HL-60/S4 (cell line): ENCODE data around the gene ACOXL.
"Not testable (repeated sequence)": the region's sequence is repeated elsewhere in the genome, so short reads cannot be mapped to it uniquely, and the experiment has no call there.

Experiments
- in situ Hi-C: fragments of 300-500 bp; cut with MboI; formaldehyde crosslinking; loops from 2 replicates; pipeline ENCODE4 v1.14.3; 2022; ENCODE audit warnings: low sequenced_read_pairs

Gene ACOXL

DNA sequence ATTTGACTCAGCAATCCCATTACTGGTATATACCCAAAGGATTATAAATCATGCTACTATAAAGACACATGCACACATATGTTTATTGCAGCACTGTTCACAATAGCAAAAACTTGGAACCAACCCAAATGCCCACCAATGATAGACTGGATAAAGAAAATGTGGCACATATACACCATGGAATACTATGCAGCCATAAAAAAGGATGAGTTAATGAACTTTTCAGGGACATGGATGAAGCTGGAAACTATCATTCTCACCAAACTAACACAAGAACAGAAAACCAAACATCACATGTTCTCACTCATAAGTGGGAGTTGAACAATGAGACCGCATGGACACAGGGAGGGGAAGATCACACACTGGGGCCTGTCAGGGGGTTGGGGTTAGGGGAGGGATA, 350.3 kb downstream of the ACOXL start:
- in situ Hi-C loops = not testable (repeated sequence)

DNA sequence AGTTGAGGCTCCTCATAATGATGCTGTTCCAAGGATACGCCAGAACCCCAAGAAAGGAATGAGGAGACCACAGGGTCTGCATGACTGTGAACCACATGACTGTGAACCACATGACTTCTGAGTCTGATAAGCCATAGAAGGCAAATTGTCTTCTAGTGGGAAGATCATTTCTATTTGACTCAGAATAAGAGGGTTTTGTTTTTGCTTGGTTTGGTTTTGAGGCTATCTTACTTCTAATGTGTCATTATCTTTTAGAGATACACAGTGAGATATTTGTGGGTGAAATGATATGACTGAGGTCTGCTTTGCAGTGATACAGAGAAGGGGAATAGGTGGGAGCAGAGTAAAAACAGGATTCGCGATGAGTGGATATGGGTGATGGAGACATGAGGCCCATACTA, 359.4 kb downstream of the ACOXL start:
- in situ Hi-C loops = no loop called here

DNA sequence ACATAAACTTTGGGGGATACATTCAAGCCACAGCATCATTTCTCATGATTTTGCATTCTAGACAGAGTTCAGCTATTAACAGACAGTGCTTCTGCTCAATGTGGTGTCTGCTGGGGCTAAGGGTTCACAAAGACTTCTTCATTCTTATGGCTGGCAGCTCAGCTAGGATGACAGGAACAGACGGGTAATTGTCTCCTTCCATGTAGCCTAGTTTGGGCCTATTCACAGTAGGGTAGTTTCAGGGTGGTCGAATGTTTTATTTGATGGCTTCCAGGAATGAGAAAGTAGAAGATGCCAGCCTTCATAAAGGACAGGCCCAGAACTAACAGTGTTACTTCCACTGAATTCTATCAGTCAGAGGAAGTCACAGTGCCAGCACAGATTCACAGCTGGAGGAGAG, 362.3 kb downstream of the ACOXL start:
- in situ Hi-C loops = no loop called here

DNA sequence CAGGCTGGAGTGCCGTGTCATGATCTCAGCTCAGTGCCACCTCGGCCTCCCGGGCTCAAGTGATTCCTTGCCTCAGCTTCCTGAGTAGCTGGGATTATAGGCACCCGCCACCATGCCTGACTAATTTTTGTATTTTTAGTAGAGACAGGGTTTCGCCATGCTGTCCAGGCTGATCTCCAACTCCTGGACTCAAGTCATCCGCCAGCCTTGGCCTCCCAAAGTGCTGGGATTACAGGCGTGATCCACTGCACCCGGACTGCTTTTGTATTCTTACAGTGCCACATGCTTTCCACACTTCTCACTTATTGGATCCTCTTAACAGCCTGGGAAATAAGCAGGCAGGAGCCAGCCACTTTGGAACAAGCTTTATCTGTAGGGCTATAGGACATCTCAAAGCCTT, 363.1 kb downstream of the ACOXL start:
- in situ Hi-C loops = no loop called here

DNA sequence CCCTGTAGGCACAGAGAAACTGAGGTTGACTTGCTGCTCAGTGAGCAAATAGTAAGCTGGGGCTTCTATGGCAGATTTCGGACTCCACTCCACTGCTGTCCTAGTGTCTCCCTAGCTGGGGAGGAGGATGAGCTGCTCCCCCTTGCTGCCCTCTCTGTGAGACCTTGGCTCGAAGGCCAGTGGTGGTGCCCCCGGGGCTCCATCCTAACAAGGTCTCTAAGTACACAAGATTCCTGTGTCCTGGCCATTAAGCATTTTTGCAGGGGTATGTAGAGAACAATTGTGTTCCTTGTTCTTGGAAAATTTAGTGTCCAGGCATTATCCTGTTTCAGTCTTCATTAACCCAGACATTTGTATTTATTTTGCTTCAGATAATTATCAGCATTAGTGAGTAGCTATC, 367.0 kb downstream of the ACOXL start:
- in situ Hi-C loops = no loop called here

DNA sequence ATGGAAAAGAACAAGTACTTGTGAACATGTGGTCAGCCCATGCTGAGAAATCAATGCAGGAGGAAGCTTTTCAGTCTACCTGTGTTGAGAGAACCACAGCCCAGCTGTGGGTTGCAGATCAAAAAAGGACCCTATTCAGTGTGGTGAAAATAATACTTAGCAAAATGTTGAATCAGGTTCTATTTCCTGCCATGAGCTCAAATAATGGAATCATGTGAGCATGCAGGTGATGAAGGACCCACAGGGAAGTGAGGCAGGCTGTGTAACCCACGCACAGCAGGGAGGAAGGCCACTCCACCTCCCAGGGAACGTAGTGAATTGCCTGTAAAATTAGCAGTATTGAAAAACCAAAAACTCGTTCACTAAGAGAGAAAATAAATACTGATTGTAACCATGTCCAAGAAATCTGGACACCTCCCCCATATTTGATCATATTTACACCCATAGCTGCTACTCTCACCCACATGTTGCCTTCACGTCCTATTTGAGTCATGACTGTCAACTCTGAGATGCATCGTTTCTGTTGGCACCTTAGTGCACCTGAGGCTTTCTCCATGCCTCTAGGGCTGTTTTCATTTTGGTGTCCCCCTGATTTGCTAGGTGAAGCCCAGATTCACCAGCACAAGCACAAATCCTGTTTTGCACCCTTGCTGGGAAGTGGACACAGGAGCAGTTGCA, 367.9 kb downstream of the ACOXL start:
- in situ Hi-C loops = loop anchor here (25.0 kb wide), 1 partner anchor 612 kb away; no protein-coding TSS in a partner anchor

DNA sequence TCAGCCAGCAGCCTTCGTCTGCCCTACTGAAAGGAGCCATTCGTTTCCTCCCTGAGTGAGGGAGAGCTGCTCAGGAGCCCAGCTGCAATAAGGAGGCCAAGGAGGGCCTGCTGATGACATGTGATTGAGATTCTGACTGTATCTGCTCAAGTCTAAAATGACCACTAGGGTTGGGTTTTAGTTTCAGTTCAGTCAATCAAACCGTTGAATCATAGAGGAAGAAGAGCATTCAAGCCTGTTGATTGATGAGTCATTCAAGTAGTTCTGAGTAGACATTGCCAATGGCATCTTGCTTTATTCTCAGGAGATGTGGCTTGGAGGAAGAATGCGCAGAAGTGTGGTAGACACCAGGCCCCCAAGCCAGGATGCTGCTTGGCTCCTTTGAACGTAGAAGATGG, 368.4 kb downstream of the ACOXL start:
- in situ Hi-C loops = loop anchor here (25.0 kb wide), 1 partner anchor 612 kb away; no protein-coding TSS in a partner anchor

DNA sequence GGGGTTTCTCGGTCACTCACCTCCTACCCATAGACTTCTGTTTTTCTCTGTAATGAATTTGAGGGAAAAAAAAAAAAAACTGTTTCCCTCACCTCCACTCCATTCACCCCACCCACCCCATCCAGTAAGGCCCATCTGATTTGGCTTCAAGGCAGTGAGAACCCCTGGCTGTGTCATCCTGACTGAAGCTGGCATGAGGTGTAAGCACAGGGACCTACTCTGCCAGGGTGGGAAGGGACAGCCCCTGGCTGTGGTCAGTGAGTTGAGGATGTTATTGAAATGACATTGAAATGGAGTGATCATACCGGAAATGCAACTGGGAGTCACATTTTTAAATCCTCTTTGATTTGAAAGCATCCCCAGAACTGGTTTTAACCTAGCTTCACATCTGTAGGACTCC, 369.2 kb downstream of the ACOXL start:
- in situ Hi-C loops = loop anchor here (25.0 kb wide), 1 partner anchor 611 kb away; no protein-coding TSS in a partner anchor

DNA sequence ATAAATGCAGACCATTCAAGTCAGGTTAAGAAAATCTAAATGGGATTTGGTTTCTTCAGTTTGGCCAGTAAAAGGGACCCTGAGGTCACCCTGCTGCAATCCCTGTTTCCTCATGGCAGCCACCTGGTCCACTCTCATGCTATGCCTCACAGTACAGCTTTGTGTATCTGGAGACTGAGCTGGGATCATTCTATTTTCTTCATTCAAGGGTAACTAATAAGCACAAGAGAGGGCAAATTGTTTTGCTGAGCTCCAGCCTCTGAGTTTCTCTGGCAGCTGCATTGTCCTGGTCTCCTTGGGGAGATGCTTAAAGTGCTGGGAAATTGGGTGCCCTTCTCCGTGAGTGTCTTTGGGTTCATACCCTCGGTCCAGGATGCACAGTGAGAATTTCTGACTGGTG, 369.8 kb downstream of the ACOXL start:
- in situ Hi-C loops = loop anchor here (25.0 kb wide), 1 partner anchor 610 kb away; no protein-coding TSS in a partner anchor

DNA sequence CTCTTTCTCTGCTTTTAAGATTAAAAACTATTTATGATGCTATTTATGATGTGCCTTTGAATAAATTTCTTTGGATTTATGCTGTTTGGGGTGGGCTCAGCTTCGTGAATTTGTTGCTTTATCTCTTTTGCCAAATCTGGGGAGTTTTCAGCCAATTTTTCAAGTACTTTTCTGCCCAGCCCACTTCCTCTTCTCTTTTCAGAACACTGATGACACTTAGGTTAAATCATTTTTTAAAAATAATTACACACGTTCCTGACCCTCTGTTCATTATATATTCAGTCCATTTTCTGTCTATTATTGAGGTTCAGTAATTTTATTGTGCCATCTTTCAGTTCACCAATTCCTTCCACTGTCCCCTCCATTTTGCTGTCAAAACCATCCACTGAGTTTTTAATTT, 373.6 kb downstream of the ACOXL start:
- in situ Hi-C loops = loop anchor here (25.0 kb wide), 1 partner anchor 606 kb away; no protein-coding TSS in a partner anchor

DNA sequence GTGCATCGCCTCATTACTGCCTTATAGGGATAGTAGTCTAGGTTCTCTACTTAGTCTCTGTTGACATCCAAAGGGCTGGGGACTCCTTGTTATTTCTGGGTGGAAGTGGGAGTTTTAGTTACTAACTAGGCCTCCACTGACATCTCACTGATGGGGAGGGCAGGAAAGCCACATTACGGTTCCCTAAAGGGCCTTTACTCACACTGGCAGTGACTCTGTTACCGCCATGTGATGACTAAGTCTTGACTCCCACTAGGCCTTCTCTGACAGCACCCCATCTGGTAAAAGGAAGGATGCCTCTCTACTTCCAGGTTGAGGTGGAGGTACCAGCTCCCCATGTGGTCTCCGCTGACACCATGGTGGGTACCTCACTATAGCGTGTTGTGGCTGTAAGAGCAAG, 374.3 kb downstream of the ACOXL start:
- in situ Hi-C loops = loop anchor here (25.0 kb wide), 1 partner anchor 606 kb away; no protein-coding TSS in a partner anchor

DNA sequence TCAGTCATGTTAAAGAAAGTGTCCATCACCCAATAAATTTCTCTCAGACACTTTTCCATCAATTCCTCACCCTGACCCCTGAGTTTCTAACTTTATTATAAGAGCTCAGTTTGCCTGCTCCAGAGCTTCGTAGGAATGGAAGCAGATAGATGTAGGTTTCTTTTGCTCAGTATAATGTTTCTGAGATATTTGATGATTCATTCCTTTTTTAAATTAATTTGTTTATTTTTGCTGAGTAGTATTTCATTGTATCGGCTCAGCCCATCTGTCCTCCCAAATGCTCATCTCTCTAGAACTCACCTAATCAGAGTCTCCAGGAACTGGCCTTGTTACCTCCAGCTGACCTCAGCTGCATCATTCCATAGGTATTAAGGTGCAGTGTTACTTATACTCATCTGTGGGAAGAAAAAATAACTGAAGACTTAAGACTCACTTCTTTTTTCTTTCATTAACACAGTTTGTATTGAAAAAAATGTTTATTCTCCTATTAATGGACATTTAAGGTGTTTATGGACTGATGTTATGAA, 376.4 kb downstream of the ACOXL start:
- in situ Hi-C loops = loop anchor here (25.0 kb wide), 1 partner anchor 603 kb away; no protein-coding TSS in a partner anchor

DNA sequence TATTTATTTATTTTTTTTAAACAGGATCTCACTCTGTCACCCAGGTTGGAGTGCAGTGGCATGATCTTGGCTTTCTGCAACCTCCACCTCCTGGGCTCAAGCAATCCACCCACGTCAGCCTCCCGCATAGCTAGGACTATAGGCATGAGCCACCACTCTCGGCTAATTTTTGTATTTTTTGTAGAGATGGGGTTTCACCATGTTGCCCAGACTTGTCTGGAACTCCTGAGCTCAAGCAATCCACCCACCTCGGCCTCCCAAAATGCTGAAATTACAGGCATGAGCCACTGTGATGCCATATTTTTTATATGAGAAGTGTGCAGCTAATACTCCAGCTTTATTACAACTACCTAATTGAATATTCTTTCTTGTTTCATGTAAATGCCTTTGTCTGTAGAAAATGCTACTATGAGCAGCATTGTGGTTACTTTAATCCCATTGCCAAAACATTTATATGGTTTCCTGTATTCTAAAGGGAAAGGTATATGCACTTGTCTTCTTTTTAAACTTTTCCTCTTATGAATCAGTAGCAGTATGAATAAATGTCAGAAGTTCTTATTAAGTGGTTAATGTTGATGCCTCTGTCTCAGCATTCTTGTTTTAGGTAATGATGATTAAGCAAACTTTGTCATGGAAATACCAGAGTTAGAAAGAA, 378.9 kb downstream of the ACOXL start:
- in situ Hi-C loops = loop anchor here (10.0 to 25.0 kb wide), 2 partner anchors 296 to 601 kb away; no protein-coding TSS in a partner anchor

DNA sequence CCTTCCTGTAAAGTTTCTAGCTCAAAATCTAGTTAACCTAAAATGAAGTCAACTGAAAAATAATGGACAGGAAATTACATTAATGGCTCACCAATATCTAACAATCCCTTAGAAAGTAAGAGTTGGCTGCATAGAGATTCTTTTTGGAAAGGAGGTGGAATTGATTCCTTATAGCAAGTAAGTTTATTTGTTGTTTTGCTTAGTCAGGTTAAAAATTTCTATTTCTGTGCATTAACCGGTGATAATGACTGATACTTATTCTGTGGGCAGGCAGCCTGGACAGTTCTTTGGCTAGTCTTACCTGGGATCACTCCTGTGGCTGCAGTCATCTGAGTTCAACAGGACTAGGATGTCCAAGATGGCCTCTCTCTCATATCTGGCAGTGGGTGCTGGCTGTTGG, 381.5 kb downstream of the ACOXL start:
- in situ Hi-C loops = loop anchor here (10.0 to 25.0 kb wide), 2 partner anchors 299 to 598 kb away; no protein-coding TSS in a partner anchor

DNA sequence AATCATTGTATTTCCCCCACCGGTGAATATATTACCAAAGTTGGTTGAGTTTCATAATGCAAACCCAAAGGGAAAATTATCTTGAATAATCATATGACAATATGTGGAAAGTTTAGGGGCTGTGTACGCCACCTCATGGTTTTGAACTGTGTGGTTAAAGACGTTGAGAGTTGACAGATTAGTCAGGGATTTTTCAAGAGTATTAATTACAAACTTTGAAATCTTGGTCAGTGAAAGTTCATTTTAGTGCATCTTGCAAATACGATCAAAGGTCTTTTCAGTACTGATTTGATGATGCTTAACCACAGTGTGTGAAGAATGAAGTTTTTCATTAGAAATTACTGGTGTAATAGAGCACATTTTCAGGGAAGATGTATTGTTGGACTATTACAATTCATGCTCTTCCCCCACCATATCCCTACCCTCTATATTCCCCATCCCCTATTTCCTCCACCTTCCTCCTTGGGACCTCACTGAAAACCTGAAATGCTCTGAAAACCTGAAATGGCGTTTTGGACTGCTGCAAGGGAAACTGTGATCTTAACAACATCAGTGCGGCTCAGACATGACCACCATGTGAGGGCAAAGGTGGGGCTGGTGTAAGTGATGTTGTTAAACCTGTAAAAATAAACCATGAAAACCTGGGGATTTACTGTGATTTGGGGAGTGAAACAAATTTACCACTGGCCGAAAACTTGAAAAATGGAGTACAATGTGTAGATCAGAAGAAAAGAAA, 383.8 kb downstream of the ACOXL start:
- in situ Hi-C loops = loop anchor here (10.0 to 25.0 kb wide), 2 partner anchors 301 to 596 kb away; no protein-coding TSS in a partner anchor

DNA sequence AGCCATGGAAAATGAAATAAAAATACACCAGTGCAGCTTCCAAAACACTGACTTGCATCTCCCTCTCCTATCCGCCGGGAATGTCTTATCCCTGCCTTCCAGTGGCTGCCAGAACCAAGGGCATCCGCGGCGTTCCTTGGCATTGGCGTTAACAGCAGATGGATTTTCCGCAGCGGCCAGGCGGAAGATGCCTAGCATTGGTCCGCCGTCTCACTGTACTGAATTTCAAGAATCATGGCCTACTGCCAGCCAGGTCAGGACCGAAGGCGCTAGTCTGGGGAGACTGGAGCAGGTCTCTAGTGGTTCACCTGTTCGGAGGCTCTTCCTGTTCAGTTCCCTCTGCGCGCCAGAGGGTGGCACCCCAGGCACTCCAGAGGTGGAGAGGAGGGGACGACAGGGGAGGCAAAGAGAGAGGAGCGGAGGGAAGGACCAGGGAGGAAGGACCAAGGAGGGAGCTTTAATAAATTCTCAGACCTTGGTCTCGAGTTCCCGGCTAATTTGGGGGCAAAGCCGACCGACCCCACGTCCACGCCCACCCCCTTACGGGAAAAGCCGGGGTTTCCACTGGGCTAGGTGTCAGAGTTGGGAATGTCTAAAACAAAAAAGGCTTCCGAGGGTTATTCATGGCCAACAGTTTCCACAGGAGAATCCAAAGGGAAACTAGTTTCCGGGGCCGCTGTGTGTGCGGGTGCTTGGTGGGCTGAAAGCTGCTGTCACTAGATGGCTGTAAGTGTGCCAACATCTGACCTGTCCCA, 384.6 kb downstream of the ACOXL start:
- in situ Hi-C loops = loop anchor here (10.0 to 25.0 kb wide), 2 partner anchors 302 to 595 kb away; no protein-coding TSS in a partner anchor

DNA sequence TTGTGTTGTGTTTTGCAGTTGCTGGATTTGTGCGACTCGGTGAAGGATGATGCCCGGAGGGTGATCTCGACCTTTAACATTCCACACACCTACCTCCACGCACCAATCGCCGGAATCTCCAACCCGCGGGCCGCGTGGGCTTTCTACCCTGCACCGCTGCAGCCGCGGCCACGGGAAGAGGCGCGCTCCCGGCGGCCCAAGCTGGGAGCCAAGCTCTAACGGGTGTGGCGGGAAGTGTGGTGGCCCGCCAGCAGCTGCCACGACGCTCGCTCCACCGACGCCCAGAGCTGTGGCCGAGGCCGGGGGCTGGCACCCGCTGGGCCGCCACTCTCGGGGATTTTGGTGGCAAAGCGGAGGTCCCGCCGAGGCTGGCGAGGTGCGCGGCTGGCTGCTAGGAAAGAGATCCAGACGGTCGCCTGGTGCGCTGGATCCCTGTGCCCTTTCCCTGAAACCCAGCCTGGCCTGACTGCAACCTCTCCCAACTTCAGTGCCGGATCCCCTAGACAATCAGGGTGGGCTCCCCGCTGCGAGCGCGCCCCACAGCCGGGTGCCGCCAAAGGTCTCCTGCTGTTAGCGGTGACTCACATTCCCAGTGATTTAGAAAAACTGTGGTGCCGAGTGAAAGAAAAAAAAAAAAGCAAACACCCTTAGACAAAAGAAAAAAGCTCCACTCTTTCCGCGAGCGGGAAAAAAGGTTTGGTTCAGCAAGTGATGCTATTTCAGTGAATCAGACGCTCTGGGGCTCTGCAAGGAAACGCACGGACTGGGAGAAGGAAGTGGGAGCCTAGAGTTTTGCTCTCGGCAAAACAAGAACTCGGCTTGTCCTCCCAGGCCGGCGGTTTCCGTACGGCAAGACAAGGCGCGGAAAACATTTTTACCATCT, 385.5 kb downstream of the ACOXL start:
- in situ Hi-C loops = loop anchor here (10.0 to 25.0 kb wide), 2 partner anchors 303 to 594 kb away; no protein-coding TSS in a partner anchor

DNA sequence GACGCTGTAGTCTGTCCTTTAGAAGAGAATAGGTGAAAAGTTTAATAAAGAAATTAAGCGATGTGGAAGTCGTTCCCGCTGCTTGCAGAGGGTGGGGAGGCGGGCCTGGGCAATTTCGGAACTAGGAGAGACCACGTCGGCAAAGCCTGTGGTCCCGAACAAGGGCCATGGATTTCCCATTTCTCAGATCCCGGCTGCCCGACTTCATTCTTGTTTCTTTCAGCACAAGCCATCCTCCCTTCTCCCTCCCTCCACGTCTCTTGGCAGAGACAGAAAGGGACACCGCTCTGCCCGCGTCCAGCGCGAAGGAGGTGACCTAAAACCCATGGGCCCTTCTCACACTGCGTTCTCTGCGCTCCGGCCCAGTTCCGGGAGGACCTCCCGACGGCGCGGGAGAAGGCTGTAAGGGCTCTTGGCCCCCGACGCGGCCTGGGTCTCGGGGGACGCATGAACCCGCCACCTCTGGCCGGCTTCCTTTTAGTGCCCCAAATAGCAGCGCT, 386.2 kb downstream of the ACOXL start:
- in situ Hi-C loops = loop anchor here (10.0 to 25.0 kb wide), 2 partner anchors 304 to 594 kb away; no protein-coding TSS in a partner anchor
